Hematopoietic multipotent progenitor cell (in vitro differentiated cells): ENCODE measurements around the gene DNAJA2. TPM values are rescaled to one million over a fixed set of nuclear protein-coding genes. Genes with fewer than 3 reads are reported as not detected.
"Not testable (repeated sequence)": the region's sequence is repeated elsewhere in the genome, so short reads cannot be mapped to it uniquely, and the experiment has no call there.

Experiments used
- DNase-seq, 3 donors: peaks; one replicate each; pipeline ENCODE4 v3.0.0-alpha.2; 2011 to 2015; ENCODE audit warnings: low read depth in 2 of 3, low spot score in 2 of 3
- total RNA-seq: library from RNA; depleted of rRNA; stranded (reverse); fragments of >200 nt; gene quantifications from one replicate; pipeline ENCODE4 v1.2.3, GENCODE V29; 2012

Gene DNAJA2
- total RNA-seq, 1 donor, result 19.7 TPM

DNA sequence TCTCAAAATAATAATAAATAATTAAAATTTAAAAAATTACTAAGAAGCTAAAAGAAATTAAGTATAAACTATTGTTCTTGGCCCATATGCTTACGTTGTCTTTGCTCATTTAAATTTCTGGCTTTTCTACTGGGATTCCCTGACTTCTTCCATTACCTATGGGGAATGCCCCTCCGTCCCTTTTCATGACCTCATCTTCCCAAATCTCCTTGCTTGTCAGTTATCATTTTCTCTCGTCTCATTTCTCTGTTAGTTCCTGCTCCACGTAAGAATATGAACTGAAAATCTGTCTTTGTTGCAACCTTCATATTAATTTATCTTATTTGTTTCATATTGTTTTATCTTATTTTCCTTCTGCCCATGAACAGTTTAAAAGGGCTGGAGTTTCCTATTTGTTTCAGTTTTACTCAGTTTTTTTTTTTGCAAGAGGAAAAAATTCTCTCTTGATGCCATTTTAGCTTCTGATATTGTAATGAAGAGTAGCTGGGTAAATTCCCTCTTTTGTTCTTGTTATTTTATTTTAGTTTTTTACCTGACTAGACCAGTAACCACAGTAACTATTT lies 2.5 kb upstream of the DNAJA2 start:
- no peak for DNase-seq

DNA sequence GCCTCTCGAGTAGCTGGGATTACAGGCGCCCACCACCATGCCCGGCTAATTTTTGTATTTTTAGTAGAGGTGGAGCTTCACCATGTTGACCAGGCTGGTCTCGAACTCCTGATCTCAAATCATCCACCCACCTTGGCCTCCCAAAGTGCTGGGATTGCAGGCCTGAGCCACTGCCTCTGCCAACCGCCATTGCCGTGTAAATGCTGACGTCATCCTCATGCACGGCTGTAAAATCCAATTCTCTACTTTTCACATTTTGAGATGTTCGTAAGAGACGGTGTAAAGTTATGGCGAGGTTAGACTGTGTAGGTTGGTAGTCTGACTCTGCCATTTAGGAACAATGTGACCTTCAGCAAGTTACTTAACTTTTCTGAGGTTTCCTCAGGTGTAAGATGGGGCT lies 1.7 kb upstream of the DNAJA2 start:
- no peak for DNase-seq

DNA sequence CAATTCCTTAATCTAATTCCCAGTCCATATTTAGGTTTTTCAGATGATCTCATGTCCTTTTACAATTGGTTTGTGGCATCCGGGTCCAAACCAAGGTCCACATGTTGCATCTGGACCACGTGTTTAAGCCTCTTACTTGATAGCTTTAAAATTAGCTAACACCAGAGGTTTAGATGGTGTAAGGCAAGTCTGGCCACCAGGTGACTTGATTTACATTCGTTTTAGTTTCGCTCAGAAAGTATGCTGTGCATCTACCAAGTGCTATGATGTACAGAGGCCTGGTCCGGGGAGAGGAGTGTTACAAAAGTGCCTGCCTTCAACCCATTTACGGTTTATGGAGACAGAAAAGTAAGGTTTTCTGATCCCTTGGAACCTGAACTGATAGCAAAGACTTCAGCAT lies 878 bp upstream of the DNAJA2 start:
- DNase-seq, result peak in 2 of 3 donors; percentile 13 to 25

DNA sequence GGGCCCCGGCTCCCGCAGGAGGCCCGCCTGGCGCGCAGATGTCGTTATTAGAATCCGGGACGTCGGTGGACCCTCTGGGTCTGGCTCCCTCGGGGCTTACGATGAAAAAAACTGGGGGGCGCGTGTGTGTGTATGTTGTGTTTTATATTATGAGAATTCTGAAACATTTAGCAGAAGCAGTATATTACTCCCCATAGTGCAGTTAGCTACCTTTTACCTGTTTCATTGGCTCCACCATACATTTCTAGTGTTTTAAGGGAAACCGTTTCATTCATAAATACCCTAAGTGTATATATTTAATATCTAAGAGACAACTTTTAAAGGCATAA lies 486 bp upstream of the DNAJA2 start:
- no peak for DNase-seq

DNA sequence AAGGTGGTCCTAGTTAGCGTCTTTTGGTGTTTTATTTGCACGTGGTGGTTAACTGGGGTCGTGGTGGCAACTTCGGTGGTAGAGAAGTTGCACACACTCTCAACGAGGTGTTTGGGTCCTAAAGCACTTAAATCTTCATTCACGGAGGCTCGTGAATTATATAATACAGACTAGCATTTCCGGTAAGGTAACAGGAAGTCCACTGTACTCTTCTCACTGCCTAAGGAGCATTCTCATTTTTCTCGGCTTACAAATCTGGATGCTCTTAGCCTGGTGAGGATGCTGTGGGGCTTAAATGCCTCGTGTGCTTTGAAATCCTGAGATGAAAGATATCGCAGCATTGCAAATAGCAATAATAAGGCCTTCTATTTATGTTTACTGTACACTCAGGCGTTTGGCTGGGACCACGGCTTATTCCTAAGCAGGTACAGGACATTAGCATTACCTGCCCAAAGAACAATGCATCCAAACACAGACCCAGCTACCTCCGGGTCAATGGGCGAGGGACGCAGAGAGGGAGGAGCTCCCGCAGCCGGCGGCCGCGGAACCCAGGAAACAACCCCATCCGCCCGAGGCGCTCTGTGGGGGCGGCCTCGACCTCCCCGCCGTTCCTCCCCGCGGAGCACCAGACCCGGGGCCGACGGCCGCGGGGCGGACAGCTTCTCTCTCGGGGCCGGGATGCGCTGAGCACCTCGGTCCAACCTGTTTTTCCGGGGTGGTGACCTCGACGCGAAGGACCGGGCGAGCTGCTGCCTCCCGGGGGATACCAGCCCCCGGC lies 856 bp downstream of the DNAJA2 start:
- DNase-seq, result peak; percentile 7 to 14 (median 13)

DNA sequence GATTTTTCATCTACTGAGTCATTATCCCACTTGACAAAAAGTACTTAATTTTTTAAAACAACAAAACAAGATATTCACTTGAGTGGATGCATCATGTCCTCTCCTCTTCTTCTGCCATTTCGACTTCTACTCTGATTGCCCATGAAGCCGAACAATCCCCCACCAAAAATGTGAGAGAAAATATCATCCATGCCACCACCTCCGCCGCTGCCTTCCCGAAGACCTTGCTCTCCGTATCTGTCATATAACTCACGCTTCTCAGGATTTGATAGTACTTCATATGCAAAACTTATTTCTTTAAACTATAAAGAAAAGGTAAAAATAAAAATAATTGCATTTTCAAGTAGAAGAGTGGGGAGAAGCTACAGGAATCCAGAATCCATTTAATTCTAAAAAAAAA lies 2.2 kb downstream of the DNAJA2 start:
- no peak for DNase-seq

DNA sequence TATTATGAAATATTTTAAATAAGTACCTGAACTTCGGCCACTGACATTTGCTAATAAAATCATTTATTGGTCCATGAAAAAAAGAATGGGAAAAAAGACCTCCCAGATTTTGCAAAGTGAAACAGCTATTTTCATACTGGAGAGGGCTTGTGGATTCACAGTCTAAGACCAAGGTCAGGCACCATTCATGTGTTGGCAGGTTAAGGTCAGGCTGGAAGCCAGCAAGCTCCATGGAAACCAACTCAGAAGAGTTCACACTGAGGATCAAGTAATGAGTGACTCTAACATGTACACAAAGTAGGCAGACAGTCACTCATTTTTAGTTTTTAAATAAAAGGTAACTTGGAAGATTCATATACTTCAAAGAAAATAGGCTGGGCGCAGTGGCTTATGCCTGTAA lies 3.4 kb downstream of the DNAJA2 start:
- DNase-seq, result no peak

DNA sequence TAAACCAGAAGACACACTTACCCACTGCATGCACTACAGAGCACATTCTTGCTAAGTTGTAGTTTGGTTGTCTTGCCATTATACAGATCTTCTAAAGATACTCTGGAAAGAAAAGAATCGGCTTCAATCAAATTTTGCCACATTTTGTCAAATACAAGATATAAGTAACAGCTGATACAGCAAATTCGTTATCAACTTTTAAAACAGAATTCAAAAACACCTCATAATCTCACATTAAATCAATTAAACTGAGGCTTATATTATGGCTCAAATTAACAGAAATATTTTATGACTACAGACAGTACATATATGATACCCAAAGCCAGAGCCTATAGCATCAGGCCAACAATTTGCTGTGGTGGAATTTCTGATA lies 5.4 kb downstream of the DNAJA2 start:
- DNase-seq, result no peak

DNA sequence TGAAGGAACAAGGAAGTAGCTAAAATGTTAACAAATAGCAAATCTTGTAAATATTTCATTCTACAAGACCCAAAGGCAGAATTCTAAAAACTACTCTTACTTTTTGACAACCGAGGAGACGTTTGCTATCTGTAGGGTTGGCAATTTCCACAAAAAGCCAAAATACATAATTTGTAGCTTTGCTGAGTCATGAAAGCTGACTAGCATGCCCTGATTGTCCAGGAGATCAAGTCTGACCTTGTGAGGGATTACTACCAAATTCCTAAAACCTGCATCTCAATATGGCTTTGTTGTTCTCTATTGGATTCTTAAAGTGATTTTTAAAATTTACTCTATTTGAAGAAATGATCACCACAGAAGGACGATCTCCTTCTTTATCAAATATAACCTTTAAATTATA lies 10.8 kb downstream of the DNAJA2 start:
- DNase-seq, result no peak

DNA sequence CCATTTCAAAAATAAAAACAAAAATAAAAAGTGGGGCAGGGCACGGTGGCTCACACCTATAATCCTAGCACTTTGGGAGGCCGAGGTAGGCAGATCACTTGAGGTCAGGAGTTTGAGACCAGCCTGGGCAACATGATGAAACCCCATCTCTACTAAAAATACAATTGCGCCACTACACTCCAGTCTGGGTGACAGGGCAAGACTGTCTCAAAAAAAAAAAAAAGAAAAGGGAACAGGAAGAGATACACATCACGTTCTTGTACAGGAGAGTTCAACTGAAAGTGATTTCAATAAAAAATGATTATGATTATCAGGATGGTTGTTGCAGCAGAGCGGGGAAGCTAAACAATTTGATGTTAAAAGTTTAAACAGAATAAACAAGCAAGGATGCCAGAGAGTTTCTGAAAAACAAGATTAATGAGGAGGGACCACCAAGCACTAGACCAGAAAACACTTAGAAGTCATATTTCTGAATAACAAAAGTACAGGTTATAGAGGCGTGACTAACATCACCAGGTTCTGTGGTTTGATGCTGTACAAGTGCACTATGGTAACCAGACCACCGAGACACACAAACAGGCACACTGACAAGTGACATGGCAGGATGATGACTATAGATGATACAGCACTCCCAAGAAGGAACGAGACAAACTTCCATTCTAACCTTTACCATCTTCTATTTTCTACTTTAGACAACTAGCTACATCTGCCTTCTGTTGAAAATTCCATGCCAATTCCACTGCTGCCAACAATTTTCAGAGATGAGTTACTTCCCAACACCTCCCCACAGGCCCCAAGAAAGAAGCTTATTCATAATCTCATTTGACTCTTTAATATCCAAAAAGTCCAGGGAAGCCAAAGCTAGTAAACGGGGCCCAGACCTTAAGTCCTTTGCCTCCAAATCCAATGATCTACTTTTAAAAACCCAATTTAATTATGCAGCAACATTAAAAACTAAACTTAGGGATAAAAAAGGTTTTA lies 11.8 kb downstream of the DNAJA2 start:
- peak in 2 of 3 donors; percentile 31 to 55 for DNase-seq

DNA sequence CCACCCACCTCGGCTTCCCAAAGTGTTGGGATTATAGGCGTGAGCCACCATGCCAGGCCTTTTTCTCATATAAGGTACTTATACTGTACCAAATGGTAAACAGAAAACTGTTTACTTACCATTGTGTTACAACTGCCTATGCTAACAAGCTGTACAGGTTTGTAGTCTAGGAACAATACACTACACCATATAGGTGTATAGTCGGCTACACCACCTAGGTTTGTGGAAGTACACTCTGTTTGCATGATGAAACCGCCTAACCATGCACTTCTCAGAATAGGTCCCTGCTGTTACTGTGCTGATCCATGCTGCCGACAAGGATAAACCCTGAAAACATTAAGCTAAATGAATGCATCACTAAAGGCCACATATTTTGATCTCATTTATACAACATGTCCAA lies 18.9 kb downstream of the DNAJA2 start:
- DNase-seq, result no peak

DNA sequence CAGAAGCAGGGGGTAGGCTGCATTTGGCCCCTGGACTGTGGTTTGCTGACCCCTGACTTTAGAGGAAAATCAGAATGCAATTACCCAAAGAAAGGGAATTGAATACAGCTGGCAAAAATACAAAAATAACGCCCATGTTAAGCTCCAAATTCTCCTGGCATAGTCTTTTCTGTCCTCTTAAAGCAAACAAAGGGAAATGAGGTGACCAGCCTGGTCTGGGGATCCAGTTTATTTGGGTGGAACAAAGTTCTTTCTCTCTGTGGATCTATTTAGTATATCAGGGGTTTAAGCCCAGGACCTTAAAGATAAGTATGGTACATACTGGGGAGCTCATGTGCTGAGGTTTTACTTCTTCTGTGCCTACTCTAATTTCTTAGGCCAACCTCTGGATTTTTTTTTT lies 23.5 kb downstream of the DNAJA2 start:
- DNase-seq, result no peak

DNA sequence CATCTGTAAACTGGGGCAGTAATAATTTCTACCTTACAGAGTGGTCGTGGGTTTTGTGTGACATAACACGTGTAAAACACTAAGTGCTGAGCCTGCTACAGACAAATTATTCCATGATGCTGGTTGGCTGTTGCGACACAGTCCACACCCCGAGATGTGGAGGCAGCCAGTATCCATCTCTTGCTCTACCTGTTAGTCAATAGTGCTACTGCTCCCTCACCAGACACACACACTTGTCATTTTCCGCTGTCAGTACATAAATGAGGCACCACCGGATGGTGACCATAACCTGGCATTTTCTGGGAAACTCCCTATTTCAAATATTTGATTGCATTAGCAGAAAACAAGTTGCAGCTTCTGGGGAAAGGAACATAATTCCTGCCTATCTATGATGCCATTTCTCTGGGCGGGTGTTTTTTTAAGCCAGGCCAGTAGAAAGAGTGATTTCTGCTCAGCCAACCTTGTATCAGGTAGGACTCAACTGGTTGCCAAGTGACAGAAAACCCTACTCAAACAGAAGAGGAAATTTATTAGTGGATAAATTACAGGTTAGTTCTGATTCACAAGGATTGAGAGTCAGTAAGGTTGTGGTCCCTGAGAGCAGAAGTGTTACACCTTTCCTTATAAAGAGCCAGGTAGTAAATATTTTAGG lies 24.1 kb downstream of the DNAJA2 start:
- DNase-seq, result no peak

DNA sequence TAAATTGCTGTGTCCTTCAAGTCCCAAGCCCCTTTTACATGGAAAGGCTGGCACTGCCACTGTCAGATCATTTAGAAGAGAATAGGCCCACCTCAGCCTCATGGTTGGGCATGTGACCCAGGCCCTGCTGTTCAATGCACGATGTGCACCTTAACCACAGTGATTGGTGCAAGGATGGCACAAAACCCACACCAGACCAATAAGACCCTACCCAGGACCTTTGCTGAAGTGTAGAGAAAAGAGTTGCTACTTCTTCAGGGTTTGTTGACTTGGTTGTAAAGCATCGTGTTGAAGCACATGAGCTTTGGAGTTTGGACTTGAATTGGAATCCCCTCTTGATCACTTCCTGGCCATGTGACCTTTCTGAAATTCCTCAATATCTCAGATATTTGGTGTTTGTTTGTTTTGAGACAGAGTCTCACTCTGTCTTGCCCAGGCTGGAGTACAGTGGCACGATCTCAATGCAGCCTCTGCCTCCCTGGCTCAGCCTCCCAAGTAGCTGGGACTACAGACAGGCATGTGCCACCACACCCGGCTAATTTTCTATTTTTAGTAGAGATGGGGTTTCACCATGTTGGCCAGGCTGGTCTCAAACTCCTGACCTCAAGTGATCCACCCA lies 24.8 kb downstream of the DNAJA2 start:
- no peak for DNase-seq

DNA sequence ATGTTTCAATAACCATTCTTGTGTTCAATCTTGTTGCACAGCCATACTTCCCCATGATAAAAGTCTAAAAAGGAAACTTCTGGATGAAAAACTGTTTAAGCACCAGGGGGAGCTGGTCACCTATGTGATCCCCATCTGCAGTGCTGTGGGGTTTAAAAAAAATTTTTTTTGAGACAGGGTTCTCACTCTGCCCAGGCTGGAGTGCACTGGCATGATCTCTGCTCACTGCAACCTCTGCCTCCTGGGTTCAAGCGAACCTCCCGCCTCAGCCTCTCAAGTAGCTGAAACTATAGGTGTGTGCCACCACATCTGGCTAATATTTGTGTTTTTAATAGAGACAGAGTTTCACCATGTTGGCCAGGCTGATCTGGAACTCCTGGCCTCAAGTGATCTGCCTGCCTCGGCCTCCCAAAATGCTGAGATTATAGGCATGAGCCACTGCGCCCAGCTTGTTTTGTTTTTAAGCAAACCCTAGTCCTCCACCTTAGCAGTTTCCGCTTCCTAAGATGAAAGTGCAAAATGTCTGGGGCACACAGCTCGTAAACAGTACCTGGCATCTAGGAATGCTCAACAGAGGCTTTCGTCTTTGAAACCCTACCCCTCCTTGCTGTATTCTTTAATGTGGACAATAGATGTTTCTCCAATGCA lies 25.4 kb downstream of the DNAJA2 start:
- peak; percentile 16 to 74 (median 47) for DNase-seq

DNA sequence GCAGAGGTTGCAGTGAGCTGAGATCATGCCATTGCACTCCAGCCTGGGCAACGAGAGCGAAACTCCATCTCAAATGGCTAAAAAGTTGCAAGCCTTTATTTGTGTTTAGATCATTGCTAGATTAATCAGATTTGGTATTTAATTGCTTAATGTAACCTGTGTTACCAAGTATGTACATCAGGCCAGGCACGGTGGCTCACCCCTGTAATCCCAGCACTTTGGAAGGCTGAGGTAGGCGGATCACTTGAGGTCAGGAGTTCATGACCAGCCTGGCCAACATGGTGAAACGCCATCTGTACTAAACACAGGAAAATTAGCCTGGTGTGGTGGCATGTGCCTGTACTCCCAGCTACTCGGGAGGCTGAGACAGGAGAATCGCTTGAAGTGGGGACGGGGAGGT lies 28.8 kb downstream of the DNAJA2 start:
- not testable (repeated sequence) for DNase-seq

DNA sequence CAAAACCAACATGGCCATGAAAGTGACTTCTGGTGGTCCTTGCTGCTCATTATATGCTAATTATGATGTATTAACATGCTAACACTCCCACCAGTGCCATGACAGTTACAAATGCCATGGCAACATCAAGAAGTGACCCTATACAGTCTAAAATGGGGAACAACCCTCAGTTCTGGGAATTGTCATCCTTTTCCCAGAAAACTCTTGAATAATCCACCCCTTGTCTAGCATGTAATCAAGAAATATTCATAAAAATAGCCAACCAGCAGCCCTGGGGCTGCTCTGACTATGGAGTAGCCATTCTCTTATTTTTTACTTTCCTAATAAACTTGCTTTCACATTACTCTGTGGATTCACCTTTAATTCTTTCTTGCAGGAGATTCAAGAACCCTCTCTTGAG lies 35.9 kb downstream of the DNAJA2 start:
- DNase-seq, result no peak

DNA sequence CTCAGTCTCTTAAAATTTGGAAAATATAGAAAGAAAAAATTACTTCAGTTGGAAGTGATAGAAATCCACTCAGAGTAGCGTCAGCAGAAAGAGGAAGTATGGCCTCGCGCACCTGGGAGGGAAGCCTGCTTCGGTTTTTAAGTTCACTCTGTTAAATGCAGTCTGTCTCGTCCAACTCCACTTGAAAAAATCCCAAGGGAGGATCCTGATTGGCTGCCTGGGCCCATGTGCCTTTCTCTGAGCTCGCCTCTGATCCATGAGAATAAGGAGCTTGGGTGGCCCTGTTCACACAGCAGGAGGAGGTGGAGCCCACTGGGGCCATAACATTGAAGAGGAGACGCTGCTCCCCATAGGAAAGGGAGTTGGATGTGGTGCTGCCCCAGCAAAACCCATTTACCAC lies 40.7 kb downstream of the DNAJA2 start:
- DNase-seq, result peak in 2 of 3 donors; percentile 43 to 71

DNA sequence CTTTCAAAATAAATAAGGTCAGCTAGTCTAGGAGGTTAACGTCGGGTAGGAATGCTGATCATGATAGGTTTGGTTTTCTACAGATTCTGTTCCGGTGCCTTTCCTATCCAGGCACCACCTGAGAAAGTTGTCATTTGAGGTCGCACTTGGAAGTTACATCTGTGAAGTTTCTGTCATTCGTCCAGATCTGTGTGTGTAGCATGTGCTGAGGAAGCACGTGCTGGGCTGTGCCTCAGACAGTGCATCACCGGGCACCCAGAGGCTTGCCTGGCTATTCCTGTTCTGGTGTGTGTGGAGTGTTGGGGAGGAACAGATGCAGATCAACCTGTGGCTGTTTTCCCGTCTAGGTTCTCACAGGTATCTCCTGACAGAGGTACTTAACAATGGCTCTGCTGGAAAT lies 42.6 kb downstream of the DNAJA2 start:
- no peak for DNase-seq
